Sigmoid colon (tissue), 7 donors: ENCODE measurements around the gene ARHGAP10. TPM values are rescaled to one million over a fixed set of nuclear protein-coding genes. Genes with fewer than 3 reads are reported as not detected.

Experiments used
- DNase-seq: peaks from one replicate; pipeline ENCODE4 v3.0.0-alpha.2; 2019
- H3K27ac ChIP-seq, 4 donors: fragments of 200-600 bp; sonication (generic); one replicate each; pipeline ENCODE4 v1.5.1; 2016 to 2019; ENCODE audit warnings: mild to moderate bottlenecking in 1 of 4
- H3K27me3 ChIP-seq, 3 donors: fragments of 200-600 bp; sonication (generic); one replicate each; pipeline ENCODE4 v1.5.1; 2019; ENCODE audit warnings: mild to moderate bottlenecking in 1 of 3
- H3K36me3 ChIP-seq, 4 donors: fragments of 200-600 bp; sonication (generic); one replicate each; pipeline ENCODE4 v1.5.1; 2016 to 2019
- H3K4me1 ChIP-seq, 4 donors: fragments of 200-600 bp; sonication (generic); one replicate each; pipeline ENCODE4 v1.5.1; 2017 to 2019
- H3K4me3 ChIP-seq, 4 donors: fragments of 200-600 bp; sonication (generic); one replicate each; pipeline ENCODE4 v1.5.1; 2017 to 2019; ENCODE audit warnings: mild to moderate bottlenecking in 2 of 4, moderate library complexity in 1 of 4
- H3K9me3 ChIP-seq, 4 donors: fragments of 200-600 bp in 3 of 4; sonication (generic) in 3 of 4; one replicate each; pipeline versions ENCODE4 v1.5.1 to v1.6.1; 2013 to 2019
- EP300 ChIP-seq, 4 donors: sonication (generic); formaldehyde crosslinking; IDR thresholded peaks; one replicate each; pipeline ENCODE4 v1.6.1; 2017; ENCODE audit warnings: antibody characterized with exemption in 4 of 4
- POLR2A ChIP-seq, 2 donors: fragments of 450-650 bp; IDR thresholded peaks; one replicate each; pipeline ENCODE4 v1.6.1; 2016; ENCODE audit warnings: antibody characterized with exemption in 2 of 2, mild to moderate bottlenecking in 2 of 2, moderate library complexity in 2 of 2
- POLR2AphosphoS5 ChIP-seq, 4 donors: sonication (generic); formaldehyde crosslinking; IDR thresholded peaks; one replicate each; pipeline ENCODE4 v1.6.1; 2017; ENCODE audit warnings: antibody characterized with exemption in 4 of 4
- WGBS, 2 donors: extraction: QIAGEN DNeasy Blood & Tissue Kit; methylation state at CpG; one replicate each; pipeline ENCODE4 v1.1.7; 2013; 5-methylcytosine and 5-hydroxymethylcytosine counted together
- intact Hi-C: fragments of 100-400 bp; cut with DNase I; formaldehyde crosslinking; loops from one replicate; pipeline ENCODE4 v1.15.1; 2023
- polyA plus RNA-seq, 3 donors: library from polyadenylated mRNA; stranded (reverse); fragments of 200-250 nt; gene quantifications; one replicate each; pipeline ENCODE4 v1.2.3, GENCODE V29; 2013
- total RNA-seq, 4 donors: library from RNA; depleted of rRNA; stranded (reverse); fragments of >200 nt; gene quantifications; one replicate each; pipeline ENCODE4 v1.1.0, GENCODE V29; 2016
- TF ChIP-seq, protein P1 (sequence below), 4 experiments: fragments of 450-650 bp in 3 of 4; fragments of 200-600 bp in 1 of 4; IDR thresholded peaks; one replicate each; pipeline ENCODE4 v1.5.1; 2016 to 2019; ENCODE audit warnings: antibody characterized with exemption in 4 of 4, mild to moderate bottlenecking in 3 of 4, moderate library complexity in 2 of 4
- donor health status: healthy with polysubstance abuse.
- donor health status: Bipolar disorder and iron deficiency.
- donor health status: healthy.

Gene ARHGAP10
- total and polyA plus RNA-seq, 7 donors = 3.0 to 158 (median 123) TPM

DNA sequence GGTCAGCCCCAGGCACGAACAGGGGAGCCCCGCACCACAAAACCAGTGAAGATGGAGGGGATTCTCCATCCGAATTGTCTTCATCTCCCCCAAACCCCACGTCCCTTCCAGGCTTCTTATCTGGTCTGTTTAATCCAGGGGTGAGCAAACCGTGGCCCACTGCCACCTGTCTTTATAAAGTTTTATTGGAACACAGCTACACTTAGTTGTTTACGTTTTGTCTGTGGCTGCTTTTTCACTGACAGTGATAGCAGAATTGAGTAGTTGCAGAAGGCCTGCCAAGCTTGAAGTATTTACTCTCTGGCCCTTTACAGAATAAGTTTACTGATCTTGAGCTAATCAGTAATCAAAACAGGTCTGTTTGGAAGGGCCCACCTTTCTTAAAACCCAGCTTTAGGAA lies 324.0 kb downstream of the ARHGAP10 start:
- H3K4me1 ChIP-seq = peaks cover 0 to 68% (median 46%) of the 10 kb centered on the region in 4 donors
- WGBS, 2 donors = 73 to 86% methylated on average over 6 of the region's 6 CpGs
- no peaks in the 10 kb centered on the region for H3K36me3 ChIP-seq
- no peak for TF ChIP-seq EP300 (IDR thresholded peaks at IDR 0.05)
- TF ChIP-seq, protein P1, sequence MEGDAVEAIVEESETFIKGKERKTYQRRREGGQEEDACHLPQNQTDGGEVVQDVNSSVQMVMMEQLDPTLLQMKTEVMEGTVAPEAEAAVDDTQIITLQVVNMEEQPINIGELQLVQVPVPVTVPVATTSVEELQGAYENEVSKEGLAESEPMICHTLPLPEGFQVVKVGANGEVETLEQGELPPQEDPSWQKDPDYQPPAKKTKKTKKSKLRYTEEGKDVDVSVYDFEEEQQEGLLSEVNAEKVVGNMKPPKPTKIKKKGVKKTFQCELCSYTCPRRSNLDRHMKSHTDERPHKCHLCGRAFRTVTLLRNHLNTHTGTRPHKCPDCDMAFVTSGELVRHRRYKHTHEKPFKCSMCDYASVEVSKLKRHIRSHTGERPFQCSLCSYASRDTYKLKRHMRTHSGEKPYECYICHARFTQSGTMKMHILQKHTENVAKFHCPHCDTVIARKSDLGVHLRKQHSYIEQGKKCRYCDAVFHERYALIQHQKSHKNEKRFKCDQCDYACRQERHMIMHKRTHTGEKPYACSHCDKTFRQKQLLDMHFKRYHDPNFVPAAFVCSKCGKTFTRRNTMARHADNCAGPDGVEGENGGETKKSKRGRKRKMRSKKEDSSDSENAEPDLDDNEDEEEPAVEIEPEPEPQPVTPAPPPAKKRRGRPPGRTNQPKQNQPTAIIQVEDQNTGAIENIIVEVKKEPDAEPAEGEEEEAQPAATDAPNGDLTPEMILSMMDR (IDR thresholded peaks at IDR 0.05) = no peak
- TF ChIP-seq POLR2AphosphoS5 (IDR thresholded peaks at IDR 0.05) = no peak
- TF ChIP-seq POLR2A (IDR thresholded peaks at IDR 0.05) = no peak
- no peak overlapping the region for H3K27ac ChIP-seq
- intact Hi-C loops = no loop called here
- no peak for DNase-seq
- no peaks in the 10 kb centered on the region for H3K9me3 ChIP-seq
- H3K27me3 ChIP-seq = no peaks in the 10 kb centered on the region
- H3K4me3 ChIP-seq = no peak overlapping the region

DNA sequence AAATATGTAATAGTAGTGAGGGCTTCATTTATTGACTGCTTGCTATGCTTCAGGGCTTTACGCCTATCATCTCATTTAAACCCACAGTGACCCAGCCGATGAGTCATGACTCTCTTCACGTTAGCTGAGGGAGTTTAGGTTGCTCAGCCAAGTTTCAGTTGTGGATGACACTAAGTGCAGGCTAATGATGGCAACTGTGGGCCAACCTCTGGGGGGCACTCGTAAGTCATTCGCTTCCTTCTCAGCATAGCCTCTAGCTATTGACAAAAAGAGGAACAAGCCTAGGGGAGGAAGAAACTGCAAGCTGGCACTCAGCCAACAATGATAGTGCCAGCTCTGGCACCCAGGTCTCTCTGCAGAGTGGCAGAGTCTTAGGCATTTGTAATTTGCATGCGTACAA lies 325.0 kb downstream of the ARHGAP10 start:
- Histone ChIP-seq H3K9me3 (no peaks in the 10 kb centered on the region), H3K4me3 (no peak overlapping the region), H3K27ac (no peak overlapping the region), H3K4me1 (peaks cover 0 to 72% (median 46%) of the 10 kb centered on the region in 4 donors), H3K36me3 (no peaks in the 10 kb centered on the region), H3K27me3 (no peaks in the 10 kb centered on the region)
- TF ChIP-seq POLR2AphosphoS5 (IDR thresholded peaks at IDR 0.05) = no peak
- no peak for TF ChIP-seq EP300 (IDR thresholded peaks at IDR 0.05)
- no peak for TF ChIP-seq POLR2A (IDR thresholded peaks at IDR 0.05)
- TF ChIP-seq, protein P1 (IDR thresholded peaks at IDR 0.05) = no peak
- WGBS, 2 donors = 44 to 66% methylated on average over 6 of the region's 6 CpGs
- intact Hi-C loops = no loop called here
- DNase-seq = no peak

DNA sequence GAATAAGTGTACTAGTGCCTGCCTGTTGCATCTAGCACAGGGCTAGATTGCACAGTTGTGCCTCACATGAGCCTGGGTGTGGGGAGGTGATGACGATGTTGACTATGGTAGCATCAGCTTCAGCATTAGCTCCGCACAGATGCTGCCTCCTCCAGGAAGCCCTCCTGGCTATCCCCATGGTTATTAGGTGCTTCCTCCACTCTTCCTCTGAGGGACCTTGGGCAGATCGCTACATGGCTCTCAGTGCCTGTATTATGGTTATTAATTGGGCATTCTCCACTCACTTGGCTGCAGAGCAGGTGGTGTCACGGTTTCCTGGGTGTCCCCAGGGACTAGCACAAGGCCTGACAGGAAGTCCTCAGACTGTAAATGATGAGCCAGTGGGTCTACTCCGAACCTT lies 325.6 kb downstream of the ARHGAP10 start:
- WGBS, 2 donors = 83 to 95% methylated on average over 5 of the region's 5 CpGs

DNA sequence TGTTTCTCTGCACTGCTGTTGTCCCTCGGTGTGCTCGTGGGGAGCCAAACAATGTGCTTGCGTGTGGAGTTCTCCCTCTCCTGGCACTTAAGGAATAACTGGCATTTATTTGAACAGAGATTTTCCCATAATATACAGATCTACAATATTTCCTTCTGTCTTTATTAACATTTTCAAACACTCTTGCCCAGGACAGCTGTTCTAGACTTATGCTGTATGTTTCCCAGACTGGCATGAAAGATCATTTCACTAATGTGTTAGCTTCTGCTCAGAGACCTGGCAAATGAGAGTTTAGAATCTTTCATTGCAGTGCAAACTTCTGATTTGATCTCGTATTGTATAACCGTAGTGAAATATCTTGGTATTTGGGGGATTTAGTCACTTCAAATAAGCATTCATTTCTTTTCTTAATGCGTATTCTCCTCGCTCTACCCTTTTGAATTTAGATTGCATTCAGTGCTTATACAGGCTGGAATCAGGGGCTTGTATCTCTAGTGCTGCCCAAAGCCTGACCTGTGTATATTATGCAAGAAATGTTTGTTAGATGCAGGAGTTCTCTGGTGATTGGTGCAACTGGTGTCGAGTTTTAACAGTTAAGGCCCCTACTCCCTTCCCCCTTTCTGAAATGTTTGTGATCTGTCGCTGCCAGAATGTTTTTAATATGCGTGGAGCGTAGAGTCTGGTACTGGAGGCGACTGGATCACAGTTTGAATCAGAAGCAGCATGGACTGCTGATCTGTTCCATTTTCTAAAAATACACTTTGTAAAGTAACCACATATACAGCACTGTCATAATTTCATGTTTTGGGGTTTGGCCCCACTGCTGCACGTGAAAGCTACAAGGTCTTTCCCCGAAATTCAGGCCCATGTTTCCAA lies 326.3 kb downstream of the ARHGAP10 start:
- no peaks in the 10 kb centered on the region for H3K27me3 ChIP-seq
- no peak for DNase-seq
- H3K27ac ChIP-seq = no peak overlapping the region
- H3K9me3 ChIP-seq = no peaks in the 10 kb centered on the region
- H3K36me3 ChIP-seq = peaks cover 0 to 5% (median under 1%) of the 10 kb centered on the region in 4 donors
- no peak overlapping the region for H3K4me3 ChIP-seq
- TF ChIP-seq EP300 (IDR thresholded peaks at IDR 0.05) = no peak
- WGBS, 2 donors = 87 to 94% methylated on average over 14 of the region's 14 CpGs
- H3K4me1 ChIP-seq = peaks cover 0 to 67% (median 40%) of the 10 kb centered on the region in 4 donors
- intact Hi-C loops = no loop called here

More for the DNA sequence above, 325.6 kb downstream of the ARHGAP10 start:
- H3K9me3 ChIP-seq = no peaks in the 10 kb centered on the region
- DNase-seq = no peak
- TF ChIP-seq, protein P1 (IDR thresholded peaks at IDR 0.05) = no peak
- TF ChIP-seq POLR2A (IDR thresholded peaks at IDR 0.05) (no peak), EP300 (IDR thresholded peaks at IDR 0.05) (no peak), POLR2AphosphoS5 (IDR thresholded peaks at IDR 0.05) (no peak)
- no peaks in the 10 kb centered on the region for H3K27me3 ChIP-seq
- peaks cover 0 to 73% (median 45%) of the 10 kb centered on the region in 4 donors for H3K4me1 ChIP-seq
- intact Hi-C loops = no loop called here
- H3K27ac ChIP-seq = no peak overlapping the region
- no peak overlapping the region for H3K4me3 ChIP-seq
- no peaks in the 10 kb centered on the region for H3K36me3 ChIP-seq

DNA sequence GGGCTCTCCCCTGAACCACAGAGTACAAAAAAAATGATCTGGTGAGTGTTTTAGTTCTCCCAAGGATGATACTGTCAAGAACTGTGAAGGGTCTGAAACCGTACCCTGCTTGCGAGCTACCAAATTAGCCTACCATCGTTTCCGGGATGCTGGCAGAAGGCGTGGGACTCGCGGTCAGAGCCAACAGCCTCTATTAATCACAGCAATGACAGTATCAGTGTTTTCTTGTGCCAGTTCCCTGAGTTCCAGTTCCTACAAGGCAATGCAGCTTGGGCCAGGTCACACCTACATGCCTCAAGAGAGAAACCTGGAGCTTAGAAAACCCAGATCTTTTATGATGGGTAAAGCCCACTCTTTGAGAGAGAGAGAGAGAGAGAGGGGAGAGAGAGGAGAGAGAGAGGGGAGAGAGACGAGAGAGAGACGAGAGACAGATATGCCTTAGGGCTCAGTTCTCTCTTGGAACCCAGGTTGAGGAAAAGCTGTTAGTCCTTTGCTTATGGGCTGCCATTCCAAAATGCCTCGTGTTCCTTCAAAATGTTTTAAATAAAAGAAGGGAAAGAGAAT lies 327.8 kb downstream of the ARHGAP10 start:
- no peak for TF ChIP-seq POLR2AphosphoS5 (IDR thresholded peaks at IDR 0.05)
- no peak for TF ChIP-seq POLR2A (IDR thresholded peaks at IDR 0.05)
- TF ChIP-seq, protein P1 (IDR thresholded peaks at IDR 0.05) = no peak
- no peak for TF ChIP-seq EP300 (IDR thresholded peaks at IDR 0.05)
- DNase-seq = no peak
- Histone ChIP-seq H3K27me3 (no peaks in the 10 kb centered on the region), H3K27ac (no peak overlapping the region), H3K4me1 (peaks cover 0 to 58% (median 27%) of the 10 kb centered on the region in 4 donors), H3K9me3 (no peaks in the 10 kb centered on the region), H3K36me3 (peaks cover 0 to 20% (median 9%) of the 10 kb centered on the region in 4 donors), H3K4me3 (no peak overlapping the region)
- intact Hi-C loops = no loop called here
- 84 to 87% methylated on average over 10 of the region's 10 CpGs for WGBS, 2 donors
